ENCODE results near the gene IP6K3.

The IP6K3 gene, protein sequence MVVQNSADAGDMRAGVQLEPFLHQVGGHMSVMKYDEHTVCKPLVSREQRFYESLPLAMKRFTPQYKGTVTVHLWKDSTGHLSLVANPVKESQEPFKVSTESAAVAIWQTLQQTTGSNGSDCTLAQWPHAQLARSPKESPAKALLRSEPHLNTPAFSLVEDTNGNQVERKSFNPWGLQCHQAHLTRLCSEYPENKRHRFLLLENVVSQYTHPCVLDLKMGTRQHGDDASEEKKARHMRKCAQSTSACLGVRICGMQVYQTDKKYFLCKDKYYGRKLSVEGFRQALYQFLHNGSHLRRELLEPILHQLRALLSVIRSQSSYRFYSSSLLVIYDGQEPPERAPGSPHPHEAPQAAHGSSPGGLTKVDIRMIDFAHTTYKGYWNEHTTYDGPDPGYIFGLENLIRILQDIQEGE

DNA sequence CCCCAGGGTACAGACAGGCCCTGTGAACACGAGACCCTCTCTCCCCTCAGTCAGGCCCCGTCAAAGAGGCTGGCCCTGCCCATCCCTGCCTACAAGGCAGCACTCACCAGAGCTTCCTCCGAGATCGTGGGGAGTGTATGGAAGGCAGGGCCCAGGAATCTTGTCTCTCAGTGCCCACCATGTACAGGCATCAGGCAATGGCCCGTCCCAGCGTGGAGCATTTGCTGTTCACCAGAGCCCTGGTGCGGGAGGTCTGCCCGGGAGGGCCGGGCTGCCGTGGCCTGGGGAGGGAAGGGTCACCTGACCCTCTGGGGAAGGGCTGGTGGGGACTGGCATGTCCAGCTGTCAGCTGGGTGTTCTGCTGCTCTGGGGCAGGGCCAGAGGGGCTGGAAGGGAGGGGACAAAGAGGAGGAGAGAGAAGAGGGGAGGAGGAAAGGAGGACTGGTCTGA, at the start of gene IP6K3:
Gene IP6K3, minus strand, starts transcription at position 255 of the 450 bp plus-strand sequence. CDS start 11,429 bp downstream, outside the sequence.
- DNase-seq: peak; percentile 81

DNA sequence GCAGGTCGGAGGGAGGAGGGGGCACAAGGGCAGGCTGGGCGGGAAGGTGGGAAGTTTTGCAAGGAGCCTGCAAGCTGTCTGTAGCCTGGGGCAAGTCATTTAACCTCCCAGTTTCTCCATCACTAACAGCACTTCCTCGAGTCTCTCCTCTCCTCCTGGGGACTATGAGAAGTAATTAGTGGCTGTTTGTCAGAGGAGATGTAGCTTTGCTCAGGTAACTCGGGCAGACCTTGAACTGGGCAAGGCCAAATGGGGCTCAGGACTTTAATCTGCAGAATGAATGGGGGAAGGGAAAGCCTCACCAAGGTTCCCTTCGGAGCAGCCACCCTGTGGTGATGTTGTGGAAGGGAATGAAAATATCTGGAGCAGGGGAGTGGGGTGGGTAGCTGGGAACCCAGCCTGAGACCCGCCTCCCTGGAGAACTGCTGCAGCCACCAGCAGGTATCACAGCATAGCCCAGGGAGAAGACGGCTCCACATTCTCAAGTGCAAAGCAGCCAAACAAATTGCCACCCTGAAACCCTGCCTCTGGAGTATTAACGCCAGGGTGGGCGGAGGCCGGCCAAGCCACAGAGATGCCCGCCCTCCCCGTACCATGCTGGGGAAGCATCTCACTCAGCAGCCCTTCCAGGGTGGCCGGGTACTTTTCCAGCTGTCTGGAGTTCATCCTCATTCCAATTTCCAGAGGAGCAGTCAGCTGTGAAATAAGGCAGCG, 48.4 kb upstream of the IP6K3 start:
- peak; percentile 89 for DNase-seq

DNA sequence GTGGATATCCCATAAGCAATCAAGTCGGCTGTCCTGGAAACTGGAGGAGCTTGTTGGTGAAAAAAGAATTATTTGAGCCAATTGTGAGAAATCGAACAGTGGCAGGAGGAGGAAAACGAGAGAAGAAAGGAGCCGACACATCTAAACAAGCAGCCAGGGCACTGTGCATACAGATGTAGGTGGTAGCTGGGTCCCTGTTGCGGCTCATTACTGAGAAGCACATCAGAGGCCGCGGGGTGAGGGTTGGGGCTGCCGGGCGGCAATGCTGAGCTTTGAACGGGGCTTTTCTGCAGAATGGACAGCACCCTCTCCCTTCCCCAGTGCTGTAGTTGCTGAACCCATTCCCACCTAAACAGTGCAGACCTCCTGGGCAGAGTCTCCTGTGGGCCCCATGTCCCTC, 46.3 kb upstream of the IP6K3 start:
- DNase-seq: no peak

DNA sequence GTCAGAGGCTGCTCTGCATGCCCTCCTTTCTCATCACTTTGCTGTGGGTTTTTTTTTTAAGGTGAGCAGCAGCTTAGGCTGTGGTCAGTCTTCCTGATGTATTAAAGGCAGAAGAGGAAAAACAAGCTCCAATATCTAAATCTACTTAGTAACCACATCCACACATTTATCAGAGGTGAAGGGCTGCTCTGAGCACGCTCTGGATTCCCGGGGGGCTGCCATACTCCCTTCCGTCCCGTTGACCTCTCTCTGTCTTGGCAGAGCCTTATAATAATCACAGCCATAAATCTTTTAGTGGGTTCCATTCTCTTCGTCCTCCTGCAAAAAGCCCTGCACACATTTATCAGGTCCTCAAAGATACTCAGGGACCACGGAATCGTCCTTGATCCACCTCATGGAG, 44.9 kb upstream of the IP6K3 start:
- no peak for DNase-seq

DNA sequence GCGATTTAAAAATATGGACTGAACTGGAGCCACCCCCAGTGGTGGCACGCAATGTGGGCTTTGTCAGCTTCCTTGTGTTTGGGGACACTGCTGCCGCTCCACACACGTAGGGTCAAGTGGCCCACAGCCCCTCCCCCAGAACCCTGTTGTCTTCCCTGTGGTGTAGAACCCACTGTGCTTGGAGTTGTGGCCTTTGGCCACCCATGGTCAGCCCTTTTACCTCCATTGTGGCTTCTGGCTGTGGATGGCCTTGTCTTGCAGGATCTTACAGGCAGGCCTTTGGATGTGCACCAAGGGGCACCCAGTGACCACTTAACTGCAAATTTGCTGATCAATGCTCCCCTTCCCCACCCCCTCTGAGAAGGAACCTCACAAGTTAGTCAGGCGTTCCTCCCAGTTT, 44.2 kb upstream of the IP6K3 start:
- no peak for DNase-seq

DNA sequence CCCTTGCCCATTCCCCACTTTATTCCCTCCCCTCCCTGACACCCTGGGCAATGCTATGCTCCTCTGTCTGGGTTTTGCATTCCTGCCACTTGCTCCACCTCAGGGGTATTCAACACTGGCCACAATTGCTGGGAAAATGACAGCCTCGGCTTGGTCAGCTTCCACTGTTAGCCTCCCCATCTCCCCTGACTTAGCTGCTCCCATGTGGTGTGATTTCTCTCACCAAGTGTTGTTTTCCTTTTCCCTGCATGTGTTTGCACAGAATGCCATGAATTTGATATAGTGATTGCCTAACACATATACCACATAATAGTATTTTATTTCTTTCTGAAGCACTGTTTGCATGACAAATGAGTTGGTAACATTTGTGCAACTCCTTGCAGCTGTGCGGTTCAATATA, 43.7 kb upstream of the IP6K3 start:
- DNase-seq: no peak

DNA sequence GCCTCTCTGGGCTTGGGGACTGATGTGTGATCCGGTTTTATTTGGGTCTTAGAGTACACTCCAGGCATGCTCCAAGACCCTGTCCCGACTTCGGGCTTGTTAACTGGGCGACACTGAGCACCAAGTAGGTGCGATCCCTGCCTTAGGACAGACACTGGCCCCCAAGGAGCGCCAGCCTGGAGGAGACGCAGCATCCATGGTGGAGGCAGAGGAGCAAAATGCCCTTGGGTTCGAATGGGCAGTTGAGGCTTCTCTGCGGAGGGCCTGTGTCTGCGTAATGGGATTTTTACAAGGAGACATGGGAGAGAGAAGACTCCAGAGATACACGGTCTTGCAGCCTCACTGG, 42.8 kb upstream of the IP6K3 start:
- DNase-seq: no peak

DNA sequence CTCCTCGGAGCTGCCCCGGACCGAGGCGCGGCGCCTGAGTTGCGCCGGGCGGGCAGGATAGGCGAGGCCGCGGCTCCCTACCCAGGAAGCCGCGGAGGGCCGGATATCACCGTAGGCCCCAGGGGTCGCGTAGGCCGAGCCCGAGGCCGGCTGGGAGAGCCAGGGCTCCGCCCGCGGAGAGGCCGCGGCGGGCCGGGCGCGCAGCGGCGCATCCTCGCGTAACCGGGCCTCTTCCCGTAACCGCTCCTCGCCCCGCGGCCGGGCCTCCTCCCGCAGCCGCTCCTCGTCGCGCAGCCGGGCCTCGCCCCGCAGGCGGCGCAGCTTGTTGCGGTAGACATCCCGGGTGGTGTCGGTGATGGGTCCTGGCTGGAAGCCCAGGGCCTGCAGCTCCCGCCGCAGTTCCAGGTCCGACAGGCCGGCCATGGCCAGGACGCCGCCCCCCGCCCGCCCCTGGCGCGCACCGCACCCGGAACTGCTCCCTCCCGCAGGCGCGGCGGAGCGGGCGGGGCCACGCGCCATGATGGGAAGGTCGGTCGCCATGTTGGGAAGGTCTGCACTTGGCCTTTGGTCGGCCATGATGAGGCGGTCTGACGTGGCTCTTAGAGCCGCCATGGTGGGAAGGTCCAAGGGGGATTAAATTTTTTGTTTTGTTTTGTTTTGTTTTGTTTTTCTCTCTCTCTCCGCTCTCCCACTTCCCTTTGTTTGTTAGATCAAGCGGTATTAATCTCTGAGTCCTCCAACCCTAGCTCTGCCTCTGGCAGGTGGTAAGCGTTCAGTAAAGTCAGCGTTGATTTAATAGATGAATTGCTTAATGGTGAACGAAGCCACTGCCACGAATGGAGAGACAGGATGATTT, 42.2 kb upstream of the IP6K3 start, which contains the start of gene LEMD2:
Gene LEMD2, minus strand, starts transcription at position 437 of the 856 bp plus-strand sequence. Its CDS starts 14 bp downstream, at position 423.
- DNase-seq: peak; percentile 95

DNA sequence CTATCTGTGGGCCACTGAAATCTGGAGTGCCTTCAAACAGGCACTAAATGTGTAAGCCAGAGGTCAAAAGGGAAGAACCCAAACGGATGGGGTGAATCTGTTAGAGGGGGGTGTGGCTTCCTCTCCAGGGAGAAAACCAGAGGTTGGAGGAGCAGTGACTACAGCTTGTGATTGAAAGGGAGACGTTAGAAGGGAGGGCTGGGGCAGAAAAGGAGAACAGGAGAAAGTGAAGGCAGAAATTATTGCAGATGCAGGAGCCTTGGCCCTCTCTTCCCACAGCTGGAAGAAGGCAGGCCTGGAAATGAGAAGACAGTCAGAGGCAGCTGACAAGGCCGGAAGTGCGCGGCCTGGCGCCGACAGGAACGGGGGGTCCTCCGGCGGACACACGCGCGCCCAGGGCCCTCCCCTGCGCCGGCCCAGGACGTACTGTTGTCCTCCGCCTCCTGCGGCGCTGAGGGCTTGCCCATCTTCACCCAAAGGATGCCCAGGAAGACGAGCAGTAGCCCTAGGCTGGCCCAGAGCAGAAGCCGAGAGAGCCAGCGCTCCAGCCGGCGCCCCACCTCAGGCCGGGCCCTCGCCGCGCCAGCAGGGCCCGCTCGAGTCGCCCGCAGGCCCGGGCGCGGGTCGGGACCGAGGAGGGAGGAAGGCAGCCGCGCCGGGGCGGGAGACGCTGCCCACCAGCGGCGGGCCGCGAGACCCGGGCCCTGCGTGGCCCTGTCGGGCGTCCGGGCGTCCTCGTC, 41.4 kb upstream of the IP6K3 start:
- DNase-seq: peak; percentile 81

DNA sequence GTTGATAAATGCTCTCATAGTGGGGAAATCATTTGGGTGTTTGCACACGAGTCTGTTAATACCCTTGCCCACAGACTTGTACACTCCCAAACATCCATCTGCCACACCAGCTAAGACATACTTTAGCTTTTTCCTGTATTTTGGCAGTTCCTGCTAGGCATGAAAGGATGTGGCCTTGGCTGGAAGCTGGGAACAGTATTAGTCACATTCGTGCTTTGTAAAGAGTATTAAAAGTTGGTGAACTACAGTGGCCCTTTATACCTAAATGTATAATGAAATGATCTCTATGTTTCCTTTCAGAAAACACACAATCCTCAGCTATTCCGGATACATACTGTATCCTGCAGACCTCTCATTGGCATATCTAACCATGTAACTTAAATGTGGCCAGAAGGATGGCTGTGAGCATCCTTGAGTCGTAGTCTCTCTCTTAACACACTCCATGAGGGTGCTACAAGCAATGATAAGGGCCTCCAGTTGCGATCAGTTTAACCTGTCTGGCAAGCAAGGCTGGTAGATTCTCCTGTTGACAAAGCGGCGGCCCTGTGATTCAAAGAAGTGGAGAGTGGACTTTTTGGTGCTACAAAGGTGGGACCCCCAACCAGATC, 40.7 kb upstream of the IP6K3 start:
- DNase-seq: no peak

DNA sequence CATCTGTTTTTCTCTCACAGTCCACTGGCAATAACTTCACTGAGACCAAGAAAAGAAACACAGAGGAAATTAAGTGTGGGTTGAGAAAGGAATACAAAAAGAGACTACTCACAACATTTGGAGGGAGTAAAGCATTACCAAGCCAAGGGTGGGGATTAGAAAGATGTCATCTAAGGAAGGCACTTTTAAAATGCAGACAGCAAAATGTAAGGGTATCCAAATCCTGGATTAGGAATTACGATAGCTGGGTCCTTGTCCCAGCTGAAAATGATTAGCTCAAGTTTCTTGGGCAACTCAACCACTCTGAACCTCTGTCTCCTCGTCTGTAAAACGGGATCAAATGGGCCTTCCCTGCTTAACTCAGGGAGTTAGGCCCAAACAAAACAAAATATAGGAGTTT, 40.0 kb upstream of the IP6K3 start:
- DNase-seq: no peak

DNA sequence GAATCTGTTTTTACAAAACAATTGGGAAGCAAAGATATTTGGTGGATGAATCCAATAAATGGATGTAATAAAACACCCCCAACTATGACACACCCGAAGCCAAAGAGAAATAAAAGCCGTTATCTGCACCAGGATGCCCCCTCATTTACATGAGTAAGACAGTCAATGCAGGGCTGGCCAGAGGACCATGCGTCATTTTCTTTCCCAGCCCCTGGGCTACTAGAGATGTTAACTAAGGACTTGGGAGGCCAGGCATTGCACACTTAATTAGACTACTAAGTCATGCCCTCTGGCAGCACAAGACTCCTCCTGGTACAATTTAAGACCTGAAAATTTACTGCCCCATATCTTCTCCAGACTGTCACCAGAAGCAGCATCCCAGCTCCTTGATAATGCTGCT, 39.1 kb upstream of the IP6K3 start:
- peak; percentile 84 for DNase-seq

DNA sequence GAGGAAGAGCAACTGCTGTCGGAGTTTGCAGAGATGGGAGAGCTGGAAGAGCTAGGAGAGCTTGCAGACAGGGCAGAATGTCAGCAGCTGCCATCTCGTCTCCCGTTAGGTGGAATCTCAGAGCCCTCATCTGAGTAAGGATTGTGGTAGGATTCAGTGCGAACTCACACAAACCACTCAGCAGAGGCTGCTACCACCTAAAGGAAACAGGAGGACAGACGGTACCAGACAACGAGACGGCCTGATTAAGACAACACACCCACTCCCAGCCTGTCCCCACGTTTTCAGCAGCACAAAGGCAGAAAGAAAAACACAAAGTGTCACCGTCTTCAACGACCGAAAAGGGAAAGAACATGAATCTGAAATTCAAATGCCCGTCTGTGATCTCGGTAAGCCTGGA, 38.1 kb upstream of the IP6K3 start:
- no peak for DNase-seq

DNA sequence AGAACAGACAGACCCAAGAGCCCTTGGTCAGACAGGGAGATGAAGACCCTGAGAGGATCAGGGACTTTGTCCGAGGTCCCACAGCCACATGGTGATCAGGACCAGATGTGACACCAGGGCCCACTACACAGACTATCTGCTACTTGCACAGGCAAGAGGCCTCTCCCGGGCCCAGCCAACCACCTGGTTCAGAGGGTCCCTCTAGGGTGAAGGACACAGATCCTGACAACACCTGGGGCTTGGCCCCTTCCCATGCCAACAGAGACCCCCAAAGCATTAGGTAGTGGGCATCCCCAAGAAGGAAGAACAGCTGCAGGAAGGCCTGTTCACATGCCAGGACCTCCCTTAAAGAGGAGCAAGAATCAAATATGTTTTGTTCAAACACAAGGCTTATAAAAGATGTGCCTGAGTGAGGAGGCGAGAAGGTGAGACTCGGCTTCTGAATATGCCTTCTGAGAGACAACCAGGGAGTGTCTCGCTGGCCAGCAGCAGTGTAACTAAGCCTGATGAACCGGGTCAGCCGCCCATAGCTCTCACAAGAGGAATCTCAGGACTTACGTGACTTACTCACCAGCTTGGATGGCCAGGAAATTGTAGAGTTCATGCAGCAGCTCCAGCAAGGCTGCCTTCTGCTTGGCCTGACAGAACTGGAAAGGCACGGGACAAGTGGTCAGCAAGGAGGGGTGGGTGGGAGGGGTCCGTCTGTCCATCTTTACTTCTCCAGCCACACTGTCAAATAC, 37.2 kb upstream of the IP6K3 start:
- no peak for DNase-seq

DNA sequence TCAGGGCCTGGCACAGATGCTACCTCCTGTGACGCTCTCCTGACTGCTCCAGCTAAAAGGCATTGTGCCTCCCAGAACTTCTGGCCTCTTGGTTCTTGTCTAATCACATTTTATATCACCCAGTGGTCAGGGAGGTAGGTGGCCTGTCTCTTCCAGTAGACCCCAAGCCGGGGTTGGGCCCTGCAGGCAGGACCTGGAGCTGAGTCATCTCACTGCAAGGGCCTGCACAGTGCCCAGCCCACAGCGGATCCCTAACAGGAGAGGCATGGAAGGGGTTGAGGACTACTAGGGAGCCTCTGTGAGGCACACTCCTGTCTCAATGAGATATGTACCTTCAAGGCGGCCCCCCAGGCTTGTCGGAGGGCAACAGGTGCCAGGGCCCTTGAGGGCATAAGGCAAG, 35.9 kb upstream of the IP6K3 start:
- no peak for DNase-seq

DNA sequence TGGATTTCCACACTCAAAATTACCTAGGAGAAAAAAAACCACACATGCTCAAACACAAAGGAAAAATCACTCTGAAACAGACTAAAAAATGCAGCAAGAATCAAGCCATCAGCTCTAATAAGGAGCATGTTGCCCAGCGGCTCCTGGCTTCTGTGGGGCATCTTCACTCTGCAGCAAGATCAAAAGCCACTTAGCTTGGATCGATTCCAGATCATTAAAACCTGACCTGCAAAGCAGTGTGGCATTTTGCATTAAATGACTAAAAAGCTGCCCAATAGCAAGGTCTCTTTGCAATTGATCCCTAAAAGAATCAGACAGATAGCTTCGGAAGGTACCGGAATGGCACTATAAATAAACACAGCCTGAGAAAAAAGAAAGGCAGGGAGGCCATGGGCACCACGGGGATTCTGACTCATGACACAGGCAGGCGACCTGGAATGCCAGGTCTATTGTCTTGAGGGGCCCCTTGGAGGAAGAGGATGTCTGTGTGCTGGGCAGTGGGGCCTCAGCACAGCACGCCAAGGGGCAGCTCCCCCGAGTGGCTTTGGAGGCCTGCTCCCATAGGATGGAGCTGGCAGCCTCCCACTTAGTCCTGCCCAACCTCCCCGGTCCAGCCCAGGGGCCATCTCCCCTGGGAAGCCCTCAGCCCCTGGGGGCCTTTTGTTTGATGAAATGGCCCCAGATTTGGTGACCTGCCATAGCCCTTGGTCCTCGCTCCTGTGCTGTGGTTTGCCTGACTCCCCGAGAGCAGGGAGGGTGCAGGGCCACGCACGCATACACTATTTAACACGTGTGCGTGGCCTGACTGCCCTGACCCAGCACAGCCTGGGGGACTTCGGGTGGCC, 34.6 kb upstream of the IP6K3 start:
- peak; percentile 87 for DNase-seq

DNA sequence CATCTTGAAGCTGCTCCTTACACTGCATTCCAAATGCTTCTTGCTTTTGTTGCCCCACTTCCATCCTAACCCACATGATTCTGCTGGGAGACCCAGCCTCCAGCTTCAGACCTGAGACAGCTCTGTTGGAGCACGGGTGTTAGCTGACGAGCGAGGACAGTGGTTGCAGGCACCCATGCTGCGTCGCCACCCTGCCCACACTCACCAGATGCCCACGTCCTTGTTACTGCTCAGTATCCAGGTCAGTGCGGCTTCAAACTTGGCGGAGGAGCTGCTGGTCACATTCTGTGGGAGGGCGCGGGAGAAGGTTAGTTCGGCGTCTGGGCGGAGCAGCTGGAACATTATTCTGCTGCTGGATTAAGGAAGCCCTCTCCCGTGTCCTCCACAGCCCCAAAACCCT, 33.2 kb upstream of the IP6K3 start:
- DNase-seq: no peak

DNA sequence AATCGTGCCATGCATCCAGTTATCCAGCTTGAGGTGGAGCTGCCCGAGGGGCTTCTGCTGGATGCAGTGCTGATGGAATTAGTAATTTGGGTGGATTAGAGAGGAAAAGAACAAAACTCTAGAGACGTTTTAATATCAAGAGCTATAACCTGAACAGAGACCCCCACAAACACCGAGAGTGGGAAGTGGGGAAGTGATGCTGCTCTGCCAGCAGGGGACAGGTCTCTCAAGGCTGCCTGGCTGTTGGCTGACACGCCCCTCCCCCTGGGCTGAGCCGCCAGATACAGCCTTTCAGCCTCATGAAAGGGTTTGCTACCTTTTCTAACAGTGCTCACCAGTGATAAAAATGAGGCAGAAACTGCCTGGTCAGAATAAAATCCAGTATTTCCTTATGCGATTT, 32.6 kb upstream of the IP6K3 start:
- no peak for DNase-seq

DNA sequence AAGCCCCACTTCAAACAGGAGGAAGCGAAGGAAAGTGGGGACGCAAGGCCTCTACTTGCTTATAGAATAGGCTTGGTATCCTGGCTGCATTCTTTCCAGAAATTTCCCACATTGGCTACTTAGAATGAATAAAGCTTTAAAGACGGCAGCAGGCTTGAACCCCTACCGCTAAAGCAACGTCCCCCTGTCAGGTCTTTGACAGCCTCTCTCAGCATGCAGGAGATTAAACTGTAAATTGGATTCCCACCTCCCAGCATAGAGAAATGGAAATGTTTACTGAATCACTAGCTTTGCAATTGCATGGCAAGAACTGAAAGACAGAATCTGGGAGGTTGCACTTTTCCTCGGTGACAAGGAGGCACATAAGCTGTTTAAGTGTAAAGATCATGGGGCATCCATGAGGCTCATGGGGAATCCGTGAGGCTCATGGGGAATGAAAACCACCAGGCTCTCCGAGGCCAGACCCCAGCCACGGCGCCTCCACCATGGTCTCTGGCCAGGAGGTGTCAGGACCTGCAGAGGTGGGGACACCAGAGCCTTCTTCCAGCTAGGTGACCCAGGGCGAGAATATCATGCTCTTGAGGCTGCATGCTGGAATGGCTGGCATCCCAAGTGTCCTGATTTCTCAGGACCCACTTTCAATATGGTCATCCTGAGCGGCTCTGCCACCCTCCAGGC, 31.9 kb upstream of the IP6K3 start:
- DNase-seq: no peak

Measured in islet precursor cell (in vitro differentiated cells).